RWPE2 (cell line): ENCODE data around the gene PXK.

Experiments used
- ATAC-seq: fragments of 200-7000 bp; cut with Tn5 transposase; 3 replicates; pipeline ENCODE4 v1.9.1; 2021; ENCODE audit warnings: low read depth
- DNase-seq: peaks from one replicate; pipeline ENCODE4 v3.0.0-alpha.2; 2020; ENCODE audit warnings: low spot score
- H3K27ac ChIP-seq: fragments of 450-650 bp; 2 replicates; pipeline ENCODE4 v1.5.1; 2017; ENCODE audit warnings: mild to moderate bottlenecking; ENCODE audit not compliant: poor library complexity, severe bottlenecking
- H3K27me3 ChIP-seq: fragments of 250-450 bp; sonication (Bioruptor Pico); 2 replicates; pipeline ENCODE4 v1.5.1; 2021; ENCODE audit warnings: mild to moderate bottlenecking, moderate library complexity; ENCODE audit not compliant: insufficient read depth, poor library complexity, severe bottlenecking
- H3K36me3 ChIP-seq: fragments of 250-450 bp; sonication (Bioruptor Pico); 2 replicates; pipeline ENCODE4 v1.5.1; 2020; ENCODE audit warnings: low read depth, mild to moderate bottlenecking, moderate library complexity
- H3K4me1 ChIP-seq: fragments of 250-450 bp; sonication (Bioruptor Pico); 2 replicates; pipeline ENCODE4 v1.5.1; 2021; ENCODE audit warnings: mild to moderate bottlenecking, moderate library complexity; ENCODE audit not compliant: insufficient read depth, poor library complexity, severe bottlenecking
- H3K4me3 ChIP-seq: fragments of 250-450 bp; sonication (Bioruptor Pico); 2 replicates; pipeline ENCODE4 v1.5.1; 2021; ENCODE audit warnings: mild to moderate bottlenecking, moderate library complexity; ENCODE audit not compliant: severe bottlenecking
- H3K9me3 ChIP-seq: fragments of 250-450 bp; sonication (Bioruptor Pico); 2 replicates; pipeline ENCODE4 v1.5.1; 2021; ENCODE audit warnings: mild to moderate bottlenecking, moderate library complexity; ENCODE audit not compliant: severe bottlenecking
- CTCF ChIP-seq: fragments of 450-650 bp; IDR thresholded peaks from one replicate; pipeline ENCODE4 v1.5.1; 2017; ENCODE audit warnings: mild to moderate bottlenecking, moderate library complexity; ENCODE audit not compliant: poor library complexity, severe bottlenecking

PXK gene

GRCh38 chr3:58403513-58404109 lies 70.9 kb downstream of the PXK start:
- TF ChIP-seq CTCF = no peak
- no peak overlapping the region for H3K4me3 ChIP-seq
- H3K27me3 ChIP-seq = no peaks in the 10 kb centered on the region
- no peaks in the 10 kb centered on the region for H3K9me3 ChIP-seq
- H3K27ac ChIP-seq = no peak overlapping the region
- H3K36me3 ChIP-seq = peaks cover 6% of the 10 kb centered on the region
- no peak for DNase-seq
- no peak for ATAC-seq
- no peaks in the 10 kb centered on the region for H3K4me1 ChIP-seq

- H3K4me1 ChIP-seq = no peaks in the 10 kb centered on the region
- peaks cover 10% of the 10 kb centered on the region for H3K36me3 ChIP-seq
- H3K4me3 ChIP-seq = no peak overlapping the region
- H3K27ac ChIP-seq = no peak overlapping the region
- H3K9me3 ChIP-seq = no peaks in the 10 kb centered on the region
- no peaks in the 10 kb centered on the region for H3K27me3 ChIP-seq
- DNase-seq (no peak), ATAC-seq (peak; percentile 67; the same call in 2 of the 3 replicates)
- no peak for TF ChIP-seq CTCF
Measured at GRCh38 chr3:58404396-58404795, 71.7 kb downstream of the PXK start.

DNA sequence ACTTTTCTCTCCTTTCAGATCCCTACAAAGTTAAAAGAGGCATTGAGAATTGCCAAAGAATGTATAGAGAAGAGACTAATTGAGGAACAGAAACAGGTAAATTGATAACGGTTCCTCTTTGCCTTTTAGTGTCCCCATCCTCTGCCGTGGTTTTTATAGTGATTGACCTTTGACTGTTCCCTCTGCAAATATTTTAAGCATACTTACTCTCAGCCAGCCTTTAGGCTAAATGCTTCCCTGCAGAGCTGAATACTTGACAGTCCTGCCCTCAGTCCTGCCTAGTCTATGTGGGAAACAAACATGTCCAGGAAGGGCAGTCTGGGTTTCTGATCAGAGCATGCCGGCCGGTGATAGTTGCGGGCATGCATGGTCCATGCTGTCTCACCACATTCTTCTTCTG lies 76.2 kb downstream of the PXK start:
- TF ChIP-seq CTCF = no peak
- Histone ChIP-seq H3K4me3 (no peak overlapping the region), H3K27ac (no peak overlapping the region), H3K9me3 (no peaks in the 10 kb centered on the region), H3K27me3 (no peaks in the 10 kb centered on the region), H3K4me1 (no peaks in the 10 kb centered on the region), H3K36me3 (peaks cover 13% of the 10 kb centered on the region)
- DNase-seq (no peak), ATAC-seq (no peak)

- TF ChIP-seq CTCF = no peak
Measured at GRCh38 chr3:58409663-58410062, 77.0 kb downstream of the PXK start.

DNA sequence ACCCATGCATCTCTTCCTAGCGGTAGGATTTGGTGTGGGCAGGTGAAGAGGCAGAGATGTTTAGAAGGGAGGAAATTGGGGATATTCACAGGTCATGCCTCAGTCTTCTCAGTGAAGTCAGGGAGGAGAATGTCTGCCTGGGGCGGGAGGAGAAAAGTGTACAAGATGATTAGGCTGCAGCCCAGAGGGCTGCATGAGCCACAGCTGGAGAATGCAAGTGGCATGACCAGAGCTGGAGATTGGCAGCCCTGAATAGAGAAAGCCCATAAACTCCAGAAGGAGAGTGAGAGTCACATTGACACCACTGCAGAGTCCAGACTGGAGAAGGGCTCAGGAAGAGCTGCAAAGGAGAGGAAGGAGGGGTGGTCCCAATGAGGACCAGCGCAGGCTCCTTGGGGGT lies 78.3 kb downstream of the PXK start:
- no peak for TF ChIP-seq CTCF
- no peaks in the 10 kb centered on the region for H3K4me1 ChIP-seq
- no peaks in the 10 kb centered on the region for H3K27me3 ChIP-seq
- no peak for DNase-seq
- no peaks in the 10 kb centered on the region for H3K9me3 ChIP-seq
- H3K4me3 ChIP-seq = no peak overlapping the region
- H3K27ac ChIP-seq = no peak overlapping the region
- H3K36me3 ChIP-seq = peaks cover 13% of the 10 kb centered on the region
- ATAC-seq = no peak

More at GRCh38 chr3:58409663-58410062, 77.0 kb downstream of the PXK start:
- DNase-seq (no peak), ATAC-seq (no peak)
- Histone ChIP-seq H3K27ac (no peak overlapping the region), H3K4me1 (no peaks in the 10 kb centered on the region), H3K36me3 (peaks cover 13% of the 10 kb centered on the region), H3K9me3 (no peaks in the 10 kb centered on the region), H3K27me3 (no peaks in the 10 kb centered on the region), H3K4me3 (no peak overlapping the region)
